Nephron (organoid): ENCODE data around the gene MSL2.
"Not testable (repeated sequence)": the region's sequence is repeated elsewhere in the genome, so short reads cannot be mapped to it uniquely, and the experiment has no call there.

Experiments
- H3K27ac Mint-ChIP-seq, 3 experiments: 2 replicates each; pipeline ENCODE4 v1.8.0; 2020; ENCODE audit warnings: mixed read lengths in 3 of 3, mild to moderate bottlenecking in 2 of 3, moderate library complexity in 1 of 3
- H3K27me3 Mint-ChIP-seq: 2 replicates; pipeline ENCODE4 v1.8.0; 2021; ENCODE audit warnings: low read depth, mild to moderate bottlenecking, moderate library complexity, mixed read lengths
- H3K36me3 Mint-ChIP-seq: 2 replicates; pipeline ENCODE4 v1.8.0; 2020; ENCODE audit warnings: low read depth, mixed read lengths
- H3K4me1 Mint-ChIP-seq: 2 replicates; pipeline ENCODE4 v1.8.0; 2020; ENCODE audit warnings: mixed read lengths
- H3K4me3 Mint-ChIP-seq, 3 experiments: 2 replicates each; pipeline ENCODE4 v1.8.0; 2020; ENCODE audit warnings: mild to moderate bottlenecking in 3 of 3, mixed read lengths in 3 of 3, moderate library complexity in 2 of 3
- H3K9me3 Mint-ChIP-seq: 2 replicates; pipeline ENCODE4 v1.8.0; 2020; ENCODE audit warnings: mixed read lengths
- TF ChIP-seq, protein P1 (sequence below), 3 experiments: fragments of 200-600 bp; sonication (generic); IDR thresholded peaks; one replicate each; pipeline ENCODE4 v1.5.0; 2021; ENCODE audit warnings: antibody characterized with exemption in 3 of 3; ENCODE audit not compliant: unreplicated experiment in 3 of 3

The MSL2 gene

GRCh38 chr3:136207489-136208115 lies 11.5 kb upstream of the MSL2 start:
- Mint-ChIP-seq H3K4me3 (no peak overlapping the region), H3K4me1 (peaks cover 6% of the 10 kb centered on the region), H3K27me3 (no peaks in the 10 kb centered on the region), H3K36me3 (no peaks in the 10 kb centered on the region), H3K9me3 (no peaks in the 10 kb centered on the region), H3K27ac (no peak overlapping the region)
- TF ChIP-seq, protein P1, sequence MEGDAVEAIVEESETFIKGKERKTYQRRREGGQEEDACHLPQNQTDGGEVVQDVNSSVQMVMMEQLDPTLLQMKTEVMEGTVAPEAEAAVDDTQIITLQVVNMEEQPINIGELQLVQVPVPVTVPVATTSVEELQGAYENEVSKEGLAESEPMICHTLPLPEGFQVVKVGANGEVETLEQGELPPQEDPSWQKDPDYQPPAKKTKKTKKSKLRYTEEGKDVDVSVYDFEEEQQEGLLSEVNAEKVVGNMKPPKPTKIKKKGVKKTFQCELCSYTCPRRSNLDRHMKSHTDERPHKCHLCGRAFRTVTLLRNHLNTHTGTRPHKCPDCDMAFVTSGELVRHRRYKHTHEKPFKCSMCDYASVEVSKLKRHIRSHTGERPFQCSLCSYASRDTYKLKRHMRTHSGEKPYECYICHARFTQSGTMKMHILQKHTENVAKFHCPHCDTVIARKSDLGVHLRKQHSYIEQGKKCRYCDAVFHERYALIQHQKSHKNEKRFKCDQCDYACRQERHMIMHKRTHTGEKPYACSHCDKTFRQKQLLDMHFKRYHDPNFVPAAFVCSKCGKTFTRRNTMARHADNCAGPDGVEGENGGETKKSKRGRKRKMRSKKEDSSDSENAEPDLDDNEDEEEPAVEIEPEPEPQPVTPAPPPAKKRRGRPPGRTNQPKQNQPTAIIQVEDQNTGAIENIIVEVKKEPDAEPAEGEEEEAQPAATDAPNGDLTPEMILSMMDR (IDR thresholded peaks at IDR 0.05; ENCODE audit: unreplicated experiment in 3 of 3), result no peak

- H3K27ac Mint-ChIP-seq, H3K9me3 Mint-ChIP-seq, H3K4me3 Mint-ChIP-seq, H3K36me3 Mint-ChIP-seq, H3K27me3 Mint-ChIP-seq: not testable (repeated sequence)
- peaks cover 11% of the 10 kb centered on the region for H3K4me1 Mint-ChIP-seq
Observed at GRCh38 chr3:136199219-136199618, 3.1 kb upstream of the MSL2 start.

DNA sequence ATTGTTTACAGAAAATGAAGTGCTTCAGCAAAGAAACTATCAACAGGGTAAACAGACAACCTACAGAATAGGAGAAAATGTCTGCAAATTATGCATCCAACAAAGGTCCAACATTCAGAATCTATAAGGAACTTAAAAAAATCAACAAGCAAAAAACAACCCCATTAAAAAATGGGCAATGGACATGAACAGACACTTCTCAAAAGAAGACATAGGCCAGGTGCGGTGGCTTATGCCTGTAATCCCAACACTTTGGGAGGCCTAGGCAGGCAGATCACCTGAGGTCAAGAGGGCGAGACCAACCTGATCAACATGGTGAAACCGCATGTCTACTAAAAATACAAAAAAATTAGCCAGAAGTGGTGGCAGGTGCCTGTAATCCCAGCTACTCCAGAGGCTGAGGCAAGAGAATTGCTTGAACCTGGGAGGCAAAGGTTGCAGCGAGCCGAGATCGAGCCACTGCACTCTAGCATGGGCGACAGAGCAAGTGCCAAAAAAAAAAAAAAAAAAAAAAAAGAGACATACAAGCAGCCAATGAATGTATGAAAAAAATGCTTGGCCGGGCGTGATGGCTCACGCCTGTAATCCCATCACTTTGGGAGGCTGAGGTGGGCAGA lies 2.4 kb upstream of the MSL2 start:
- not testable (repeated sequence) for H3K36me3 Mint-ChIP-seq, H3K9me3 Mint-ChIP-seq, H3K4me3 Mint-ChIP-seq, H3K27me3 Mint-ChIP-seq
- Mint-ChIP-seq H3K27ac (peak overlapping the region in 2 of 3 experiments; percentile 98 to 100), H3K4me1 (peaks cover 16% of the 10 kb centered on the region)

DNA sequence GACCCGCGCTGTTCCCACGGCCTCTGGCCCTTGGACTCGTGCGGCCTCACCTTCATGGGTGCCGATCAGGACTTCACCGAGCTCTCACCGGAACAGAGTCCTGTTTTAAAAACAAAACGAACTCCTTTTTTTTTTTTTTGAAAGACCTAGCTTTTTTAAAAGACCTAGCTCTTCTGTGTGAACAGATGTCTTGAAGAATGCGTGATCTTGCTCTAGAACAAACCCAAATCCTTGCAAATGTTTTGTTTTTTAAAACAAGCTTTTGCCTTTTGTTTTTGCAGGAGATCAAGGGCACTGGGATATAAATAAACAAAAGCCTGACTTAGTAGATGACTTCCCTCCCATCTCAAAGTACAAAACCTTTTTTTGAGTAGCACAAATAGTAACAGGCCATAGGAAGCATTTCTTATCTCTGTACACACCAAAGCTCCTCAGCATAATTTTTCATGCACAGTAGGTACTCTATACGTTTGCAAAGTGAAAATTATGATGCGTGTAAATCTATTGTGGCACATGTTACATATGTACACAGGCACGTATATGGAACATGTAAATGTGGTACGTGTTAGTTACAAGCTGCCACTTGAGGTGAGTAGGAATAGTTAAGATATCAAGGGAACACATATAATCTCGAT lies 1.1 kb upstream of the MSL2 start:
- Mint-ChIP-seq H3K4me1 (peaks cover 28% of the 10 kb centered on the region), H3K36me3 (peaks cover 4% of the 10 kb centered on the region), H3K27ac (peak overlapping the region; percentile 92 to 100 (median 98)), H3K27me3 (no peaks in the 10 kb centered on the region), H3K4me3 (peak overlapping the region; percentile 95 to 97 (median 95)), H3K9me3 (no peaks in the 10 kb centered on the region)
- TF ChIP-seq, protein P1 (IDR thresholded peaks at IDR 0.05; ENCODE audit: unreplicated experiment in 3 of 3), result no peak

GRCh38 chr3:136196401-136197158 lies 445 bp upstream of the MSL2 start:
- TF ChIP-seq, protein P1 (IDR thresholded peaks at IDR 0.05; ENCODE audit: unreplicated experiment in 3 of 3), result no peak
- H3K36me3 Mint-ChIP-seq, result peaks cover 4% of the 10 kb centered on the region
- no peaks in the 10 kb centered on the region for H3K27me3 Mint-ChIP-seq
- no peaks in the 10 kb centered on the region for H3K9me3 Mint-ChIP-seq
- H3K4me3 Mint-ChIP-seq, result peak overlapping the region; percentile 95 to 97 (median 95)
- peak overlapping the region; percentile 92 to 100 (median 98) for H3K27ac Mint-ChIP-seq
- H3K4me1 Mint-ChIP-seq, result peaks cover 35% of the 10 kb centered on the region

- H3K27ac Mint-ChIP-seq, result peak overlapping the region; percentile 94 to 100 (median 97)
- H3K4me1 Mint-ChIP-seq, result peaks cover 43% of the 10 kb centered on the region
- TF ChIP-seq, protein P1 (IDR thresholded peaks at IDR 0.05; ENCODE audit: unreplicated experiment in 3 of 3), result no peak
- H3K4me3 Mint-ChIP-seq, result peak overlapping the region; percentile 95 to 97 (median 95)
- H3K9me3 Mint-ChIP-seq, result no peaks in the 10 kb centered on the region
- H3K36me3 Mint-ChIP-seq, result peaks cover 10% of the 10 kb centered on the region
- H3K27me3 Mint-ChIP-seq, result no peaks in the 10 kb centered on the region
Observed at GRCh38 chr3:136195258-136196063, 674 bp downstream of the MSL2 start.
